Upper lobe of left lung (tissue), 6 donors: ENCODE results near the gene SLC6A13. TPM values are rescaled to one million over a fixed set of nuclear protein-coding genes. Genes with fewer than 3 reads are reported as not detected.

Experiments
- ATAC-seq, 2 donors: fragments of 200-7000 bp; cut with Tn5 transposase; one replicate each; pipeline ENCODE4 v1.9.1; 2022; ENCODE audit warnings: mild to moderate bottlenecking in 2 of 2, moderate library complexity in 2 of 2; ENCODE audit not compliant: low FRiP score in 2 of 2
- DNase-seq, 2 donors: peaks; one replicate each; pipeline ENCODE4 v3.0.0-alpha.2; 2019 to 2020
- H3K27ac ChIP-seq, 4 donors: fragments of 200-600 bp; sonication (generic); one replicate each; pipeline ENCODE4 v1.5.1; 2016 to 2019
- H3K27me3 ChIP-seq, 4 donors: fragments of 200-600 bp; sonication (generic); one replicate each; pipeline ENCODE4 v1.5.1; 2017 to 2019
- H3K36me3 ChIP-seq, 4 donors: fragments of 200-600 bp; sonication (generic); one replicate each; pipeline ENCODE4 v1.5.1; 2016 to 2019
- H3K4me1 ChIP-seq, 4 donors: fragments of 200-600 bp; sonication (generic); one replicate each; pipeline ENCODE4 v1.5.1; 2018 to 2019
- H3K4me3 ChIP-seq, 4 donors: fragments of 200-600 bp; sonication (generic); one replicate each; pipeline ENCODE4 v1.5.1; 2017 to 2019; ENCODE audit warnings: mild to moderate bottlenecking in 2 of 4, moderate library complexity in 1 of 4
- H3K9me3 ChIP-seq, 4 donors: fragments of 200-600 bp; sonication (generic); one replicate each; pipeline ENCODE4 v1.5.1; 2018 to 2019
- CTCF ChIP-seq, 6 experiments: fragments of 450-650 bp in 4 of 6; fragments of 200-600 bp in 2 of 6; sonication (generic) in 2 of 6; IDR thresholded peaks; one replicate each; pipeline ENCODE4 v1.5.1; 2016 to 2019; ENCODE audit warnings: antibody characterized with exemption in 6 of 6
- EP300 ChIP-seq, 4 donors: sonication (generic); formaldehyde crosslinking; IDR thresholded peaks; one replicate each; pipeline ENCODE4 v1.5.1; 2017; ENCODE audit warnings: antibody characterized with exemption in 4 of 4, control low read depth in 2 of 4
- POLR2A ChIP-seq, 4 donors: fragments of 450-650 bp; IDR thresholded peaks; one replicate each; pipeline ENCODE4 v1.5.1; 2016 to 2017; ENCODE audit warnings: antibody characterized with exemption in 4 of 4, mild to moderate bottlenecking in 2 of 4
- POLR2AphosphoS5 ChIP-seq, 2 donors: sonication (generic); formaldehyde crosslinking; IDR thresholded peaks; one replicate each; pipeline ENCODE4 v1.5.1; 2017; ENCODE audit warnings: antibody characterized with exemption in 2 of 2
- WGBS, 2 donors: methylation state at CpG; one replicate each; pipeline ENCODE4 v1.1.5; 2017 to 2018; 5-methylcytosine and 5-hydroxymethylcytosine counted together
- total RNA-seq, 6 donors: library from RNA; depleted of rRNA in 4 of 6; stranded (reverse); fragments of >200 nt in 4 of 6; gene quantifications; one replicate each; pipeline versions ENCODE4 v1.1.0 to v1.2.1, GENCODE V29; 2016 to 2021
- donor health status: DM: no; HTN: no; CAD: no; lungs with moderate emphysema.
- donor health status: DM: no; HTN: yes; CAD: no; lungs with severe emphysema.

The SLC6A13 gene
- total RNA-seq, 6 donors from 2014 or later, result 1.6 to 2.3 (median 2.0) TPM; not detected in 1

GRCh38 chr12:265096-265495, 2.5 kb upstream of the SLC6A13 start:
- ATAC-seq, result no peak
- Histone ChIP-seq H3K9me3 (no peaks in the 10 kb centered on the region), H3K4me1 (no peaks in the 10 kb centered on the region), H3K36me3 (no peaks in the 10 kb centered on the region), H3K27ac (no peak overlapping the region), H3K4me3 (no peak overlapping the region), H3K27me3 (no peaks in the 10 kb centered on the region)
- TF ChIP-seq EP300 (IDR thresholded peaks at IDR 0.05) (no peak), POLR2A (IDR thresholded peaks at IDR 0.05) (no peak), POLR2AphosphoS5 (IDR thresholded peaks at IDR 0.05) (no peak), CTCF (IDR thresholded peaks at IDR 0.05) (no peak)
- WGBS, 2 donors, result 49 to 55% methylated on average over 3 of the region's 3 CpGs
- no peak for DNase-seq

GRCh38 chr12:264269-264668, 1.6 kb upstream of the SLC6A13 start:
- H3K9me3 ChIP-seq, result no peaks in the 10 kb centered on the region
- no peak overlapping the region for H3K27ac ChIP-seq
- H3K36me3 ChIP-seq, result no peaks in the 10 kb centered on the region
- no peaks in the 10 kb centered on the region for H3K4me1 ChIP-seq
- no peak overlapping the region for H3K4me3 ChIP-seq
- DNase-seq, result no peak
- ATAC-seq, result no peak
- 66 to 72% methylated on average over 3 of the region's 3 CpGs for WGBS, 2 donors
- no peak for TF ChIP-seq POLR2A (IDR thresholded peaks at IDR 0.05)
- TF ChIP-seq POLR2AphosphoS5 (IDR thresholded peaks at IDR 0.05), result no peak
- TF ChIP-seq EP300 (IDR thresholded peaks at IDR 0.05), result no peak
- TF ChIP-seq CTCF (IDR thresholded peaks at IDR 0.05), result no peak
- no peaks in the 10 kb centered on the region for H3K27me3 ChIP-seq

GRCh38 chr12:263574-263973, 938 bp upstream of the SLC6A13 start:
- no peak for TF ChIP-seq POLR2A (IDR thresholded peaks at IDR 0.05)
- TF ChIP-seq POLR2AphosphoS5 (IDR thresholded peaks at IDR 0.05), result no peak
- TF ChIP-seq EP300 (IDR thresholded peaks at IDR 0.05), result no peak
- TF ChIP-seq CTCF (IDR thresholded peaks at IDR 0.05), result no peak
- 80 to 90% methylated on average over 9 of the region's 9 CpGs for WGBS, 2 donors

GRCh38 chr12:262113-262512, 523 bp downstream of the SLC6A13 start:
- H3K27ac ChIP-seq, result no peak overlapping the region
- H3K36me3 ChIP-seq, result no peaks in the 10 kb centered on the region
- DNase-seq (no peak), ATAC-seq (no peak)
- no peaks in the 10 kb centered on the region for H3K4me1 ChIP-seq
- H3K27me3 ChIP-seq, result no peaks in the 10 kb centered on the region
- H3K4me3 ChIP-seq, result no peak overlapping the region
- TF ChIP-seq POLR2A (IDR thresholded peaks at IDR 0.05) (no peak), EP300 (IDR thresholded peaks at IDR 0.05) (no peak), POLR2AphosphoS5 (IDR thresholded peaks at IDR 0.05) (no peak), CTCF (IDR thresholded peaks at IDR 0.05) (no peak)
- no peaks in the 10 kb centered on the region for H3K9me3 ChIP-seq

More at GRCh38 chr12:263574-263973, 938 bp upstream of the SLC6A13 start:
- no peak for DNase-seq
- ATAC-seq, result no peak
- Histone ChIP-seq H3K36me3 (no peaks in the 10 kb centered on the region), H3K4me3 (no peak overlapping the region), H3K27me3 (no peaks in the 10 kb centered on the region), H3K4me1 (no peaks in the 10 kb centered on the region), H3K27ac (no peak overlapping the region), H3K9me3 (no peaks in the 10 kb centered on the region)

GRCh38 chr12:257521-258321, 4.9 kb downstream of the SLC6A13 start:
- Histone ChIP-seq H3K9me3 (no peaks in the 10 kb centered on the region), H3K4me3 (no peak overlapping the region), H3K27ac (no peak overlapping the region), H3K4me1 (no peaks in the 10 kb centered on the region), H3K36me3 (no peaks in the 10 kb centered on the region), H3K27me3 (no peaks in the 10 kb centered on the region)
- no peak for TF ChIP-seq EP300 (IDR thresholded peaks at IDR 0.05)
- no peak for TF ChIP-seq POLR2A (IDR thresholded peaks at IDR 0.05)
- TF ChIP-seq CTCF (IDR thresholded peaks at IDR 0.05), result no peak
- TF ChIP-seq POLR2AphosphoS5 (IDR thresholded peaks at IDR 0.05), result no peak
- ATAC-seq, result no peak
- 72 to 75% methylated on average over 10 to 14 of the region's 14 CpGs for whole genome bisulfite sequencing, 2 donors
- DNase-seq, result no peak
